Embryonic facial prominence (tissue), 1 donor: Measurements from ENCODE around the gene RARRES1.

Source experiments
- DNase-seq: peaks from one replicate; pipeline ENCODE4 v3.0.0-alpha.2; 2016; ENCODE audit errors: extremely low spot score

Gene RARRES1

GRCh38 chr3:158731938-158732855 is at the start of gene RARRES1:
Gene RARRES1 (minus strand): TSS chr3:158732457. CDS start chr3:158732415, 42 bp downstream.
- DNase-seq: peak; percentile 9

- no peak for DNase-seq
These were observed 49.6 kb upstream of the RARRES1 start for GRCh38 chr3:158781849-158782248.

GRCh38 chr3:158781191-158781590 is 48.9 kb upstream of the RARRES1 start:
- DNase-seq: no peak

GRCh38 chr3:158780766-158781165 is 48.5 kb upstream of the RARRES1 start:
- no peak for DNase-seq

GRCh38 chr3:158777161-158777873 is 45.1 kb upstream of the RARRES1 start:
- DNase-seq: no peak

GRCh38 chr3:158776531-158776930 is 44.3 kb upstream of the RARRES1 start:
- DNase-seq: no peak

- DNase-seq: no peak
These were observed 43.5 kb upstream of the RARRES1 start for GRCh38 chr3:158775426-158776410.

GRCh38 chr3:158774965-158775364 is 42.7 kb upstream of the RARRES1 start:
- no peak for DNase-seq

- DNase-seq: no peak
These were observed 41.9 kb upstream of the RARRES1 start for GRCh38 chr3:158773845-158774830.

- DNase-seq: no peak
These were observed 40.9 kb upstream of the RARRES1 start for GRCh38 chr3:158773166-158773565.

- no peak for DNase-seq
These were observed 39.7 kb upstream of the RARRES1 start for GRCh38 chr3:158771982-158772381.

- no peak for DNase-seq
These were observed 39.3 kb upstream of the RARRES1 start for GRCh38 chr3:158771577-158771976.

GRCh38 chr3:158770741-158771350 is 38.6 kb upstream of the RARRES1 start:
- DNase-seq: no peak

- DNase-seq: no peak
These were observed 37.9 kb upstream of the RARRES1 start for GRCh38 chr3:158769952-158770740.

GRCh38 chr3:158769549-158769948 is 37.3 kb upstream of the RARRES1 start:
- DNase-seq: no peak

GRCh38 chr3:158768881-158769543 is 36.8 kb upstream of the RARRES1 start:
- peak; percentile 76 for DNase-seq

GRCh38 chr3:158768361-158768787 is 36.1 kb upstream of the RARRES1 start:
- no peak for DNase-seq

GRCh38 chr3:158766364-158766763 is 34.1 kb upstream of the RARRES1 start:
- DNase-seq: no peak
